Breast epithelium (tissue), 3 donors: ENCODE data around the gene BUB1.

Experiments
- POLR2A ChIP-seq: fragments of 450-650 bp; IDR thresholded peaks from one replicate; pipeline ENCODE4 v1.6.1; 2016; ENCODE audit warnings: antibody characterized with exemption, mild to moderate bottlenecking, moderate library complexity
- POLR2AphosphoS5 ChIP-seq, 3 donors: sonication (generic); formaldehyde crosslinking; IDR thresholded peaks; one replicate each; pipeline ENCODE4 v1.6.1; 2017; ENCODE audit warnings: antibody characterized with exemption in 3 of 3
- TF ChIP-seq, protein P1 (sequence below), 3 donors: fragments of 450-650 bp; IDR thresholded peaks; one replicate each; pipeline ENCODE4 v1.5.1; 2016 to 2017; ENCODE audit warnings: antibody characterized with exemption in 3 of 3, mild to moderate bottlenecking in 3 of 3, moderate library complexity in 3 of 3

DNA sequence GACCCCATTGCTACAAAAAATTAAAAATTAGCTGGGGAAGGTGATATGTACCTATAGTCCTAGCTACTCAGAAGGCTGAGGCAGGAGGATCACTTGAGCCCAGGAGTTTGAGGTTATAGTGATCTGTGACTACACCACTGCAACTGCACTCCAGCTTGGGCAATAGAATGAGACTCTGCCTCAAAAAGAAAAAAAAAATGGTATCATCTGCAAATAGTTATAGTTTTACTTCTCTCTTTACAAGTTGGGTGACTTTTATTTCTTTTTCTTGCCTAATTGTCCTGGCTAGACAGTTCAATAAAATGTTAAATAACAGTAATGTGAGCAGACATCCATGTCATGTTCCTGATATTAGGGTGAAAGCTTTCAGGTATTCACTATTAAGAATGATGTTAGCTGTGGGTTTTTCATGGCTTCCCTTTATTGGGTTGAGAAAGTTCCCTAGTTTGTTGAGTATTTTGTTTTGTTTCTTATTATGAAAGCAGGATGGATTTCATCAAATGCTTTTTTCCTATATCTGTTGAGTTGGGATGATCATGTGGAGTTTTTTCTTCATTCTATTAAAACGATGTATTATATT lies 29.6 kb upstream of the BUB1 start:
- TF ChIP-seq, protein P1, sequence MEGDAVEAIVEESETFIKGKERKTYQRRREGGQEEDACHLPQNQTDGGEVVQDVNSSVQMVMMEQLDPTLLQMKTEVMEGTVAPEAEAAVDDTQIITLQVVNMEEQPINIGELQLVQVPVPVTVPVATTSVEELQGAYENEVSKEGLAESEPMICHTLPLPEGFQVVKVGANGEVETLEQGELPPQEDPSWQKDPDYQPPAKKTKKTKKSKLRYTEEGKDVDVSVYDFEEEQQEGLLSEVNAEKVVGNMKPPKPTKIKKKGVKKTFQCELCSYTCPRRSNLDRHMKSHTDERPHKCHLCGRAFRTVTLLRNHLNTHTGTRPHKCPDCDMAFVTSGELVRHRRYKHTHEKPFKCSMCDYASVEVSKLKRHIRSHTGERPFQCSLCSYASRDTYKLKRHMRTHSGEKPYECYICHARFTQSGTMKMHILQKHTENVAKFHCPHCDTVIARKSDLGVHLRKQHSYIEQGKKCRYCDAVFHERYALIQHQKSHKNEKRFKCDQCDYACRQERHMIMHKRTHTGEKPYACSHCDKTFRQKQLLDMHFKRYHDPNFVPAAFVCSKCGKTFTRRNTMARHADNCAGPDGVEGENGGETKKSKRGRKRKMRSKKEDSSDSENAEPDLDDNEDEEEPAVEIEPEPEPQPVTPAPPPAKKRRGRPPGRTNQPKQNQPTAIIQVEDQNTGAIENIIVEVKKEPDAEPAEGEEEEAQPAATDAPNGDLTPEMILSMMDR (IDR thresholded peaks at IDR 0.05) = no peak
- TF ChIP-seq POLR2A = no peak
- TF ChIP-seq POLR2AphosphoS5 (IDR thresholded peaks at IDR 0.05) = no peak
